GM21528 (cell line): ENCODE data around the gene DERL2.
A peak's percentile ranks its signal among the peaks of the same experiment; 100 is the strongest.

ENCODE experiments used
- ATAC-seq: cut with Tn5 transposase; IDR thresholded peaks from one replicate; pipeline ENCODE4 v1.9.1; 2021; ENCODE audit warnings: mild to moderate bottlenecking, moderate library complexity; ENCODE audit not compliant: unreplicated experiment, low FRiP score

The DERL2 gene

GRCh38 chr17:5485270-5486205 lies at the start of gene DERL2:
Gene DERL2, minus strand, starts transcription at chr17:5486178. Its CDS starts 17 bp downstream, at chr17:5486161.
- peak; percentile 21 for ATAC-seq

DNA sequence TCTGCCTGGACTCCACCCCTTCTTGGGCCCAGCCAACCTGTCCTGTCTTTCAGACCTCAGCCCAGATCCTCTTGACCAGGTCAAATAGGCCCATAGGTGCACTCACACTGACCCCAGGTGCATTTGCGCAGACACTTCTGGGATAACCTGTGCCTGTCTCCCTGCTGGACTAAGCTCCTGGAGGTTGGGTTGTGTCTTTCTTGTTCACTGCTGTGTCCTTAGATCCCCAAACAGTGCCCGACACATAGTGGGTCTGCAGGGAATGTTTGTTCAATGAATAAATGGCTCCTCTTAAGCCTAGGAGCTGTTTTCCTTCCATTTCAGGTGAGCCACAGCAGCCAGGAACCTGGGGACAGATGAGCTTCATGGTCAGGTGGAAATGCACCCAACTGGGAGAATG lies 49.5 kb upstream of the DERL2 start:
- no peak for ATAC-seq

DNA sequence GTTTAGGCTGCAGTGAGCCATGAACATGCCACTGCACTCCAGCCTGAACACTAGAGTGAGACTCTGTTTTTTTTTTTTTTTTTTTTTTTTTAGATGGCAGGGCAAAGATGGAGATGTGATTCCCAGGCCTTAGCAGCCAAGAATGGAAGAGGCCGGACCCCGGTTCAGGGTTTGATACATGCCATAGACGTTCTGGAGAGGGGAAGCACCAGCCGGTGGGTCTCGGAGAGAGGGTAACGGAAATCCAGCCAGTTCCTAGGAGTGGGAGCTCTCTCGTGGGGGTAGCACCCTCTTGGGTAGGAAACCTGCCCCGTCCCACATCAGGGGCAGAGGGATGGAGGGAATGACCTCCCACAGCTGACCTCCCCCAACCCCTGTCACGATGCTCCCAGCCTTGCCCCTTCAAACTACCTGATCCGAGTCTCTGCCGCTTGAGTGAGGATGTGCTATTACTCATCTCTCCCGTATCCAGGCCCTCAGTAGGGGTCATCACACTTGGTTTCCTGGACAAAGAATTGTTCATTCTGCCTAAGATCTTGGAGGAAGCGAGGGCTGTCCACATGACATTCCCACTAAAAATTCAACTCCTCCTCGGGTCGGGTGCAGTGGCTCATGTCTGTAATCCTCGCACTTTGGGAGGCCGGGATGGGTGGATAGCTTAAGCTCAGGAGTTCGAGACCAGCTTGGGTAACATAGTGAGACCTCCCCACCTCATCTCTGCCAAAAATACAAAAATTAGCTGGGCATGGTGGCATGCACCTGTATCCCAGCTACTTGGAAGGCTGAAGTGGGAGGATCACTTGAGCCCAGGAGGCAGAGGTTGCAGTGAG lies 47.7 kb upstream of the DERL2 start:
- ATAC-seq, result no peak

DNA sequence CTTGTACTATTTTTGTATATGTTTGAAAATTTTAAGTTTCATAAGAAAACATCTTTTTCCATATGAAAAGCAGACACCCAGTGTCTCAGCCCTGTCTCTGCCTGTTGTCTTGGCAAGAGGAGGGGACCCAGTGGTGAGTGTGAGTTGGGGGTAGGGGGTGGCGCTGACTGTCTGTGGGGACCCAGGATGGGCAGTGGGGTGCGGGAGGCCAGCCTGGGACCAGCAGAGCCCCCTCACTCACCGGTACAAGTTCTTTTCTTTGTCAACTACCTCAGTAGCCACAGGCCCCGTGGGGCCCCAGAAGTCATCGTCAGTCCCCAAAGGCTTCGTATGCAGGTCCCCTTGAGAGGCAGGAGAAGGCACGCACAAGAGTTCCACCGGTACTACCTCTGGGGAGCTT lies 46.6 kb upstream of the DERL2 start:
- ATAC-seq, result no peak

- no peak for ATAC-seq
Measured at GRCh38 chr17:5531085-5531418, 45.1 kb upstream of the DERL2 start.

DNA sequence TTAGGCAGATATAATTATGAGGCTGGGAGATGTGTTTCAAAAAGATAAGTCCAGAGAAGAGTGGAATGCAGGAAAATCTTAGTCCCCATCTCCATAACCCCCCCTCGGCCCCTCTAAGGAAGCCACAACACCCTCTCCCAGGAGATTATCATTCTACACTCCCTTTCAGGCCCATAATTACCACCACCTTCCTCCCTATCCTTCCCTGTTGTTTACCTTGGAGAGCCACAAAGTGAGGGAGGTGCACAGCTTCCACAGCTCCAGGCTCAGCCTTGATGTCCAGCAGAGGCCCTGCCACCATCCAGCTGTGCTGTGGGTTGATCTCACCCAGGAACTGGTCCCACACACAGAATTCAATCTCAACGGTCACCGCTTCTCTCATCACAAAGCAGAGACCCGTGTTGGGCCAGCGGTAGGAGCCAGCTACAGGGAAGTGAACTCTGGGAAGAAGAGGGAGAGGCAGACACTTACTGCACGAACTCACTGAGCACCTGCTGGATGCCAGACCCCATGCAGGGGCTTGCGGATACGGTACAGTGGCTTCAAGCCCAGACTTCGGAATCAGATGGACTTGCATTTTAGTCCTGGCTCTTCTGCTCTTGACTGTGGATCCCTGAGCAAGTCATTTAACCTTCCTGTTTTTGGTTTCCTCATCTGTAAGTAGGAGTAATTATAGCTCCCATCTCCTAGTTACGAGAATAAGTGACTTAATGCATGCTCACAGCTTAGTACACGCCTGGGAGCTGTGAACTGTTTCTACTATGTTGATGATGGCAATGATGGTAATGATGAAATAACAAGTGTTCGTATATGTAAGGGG lies 44.5 kb upstream of the DERL2 start:
- ATAC-seq, result no peak

- ATAC-seq, result no peak
Measured at GRCh38 chr17:5527601-5528250, 41.7 kb upstream of the DERL2 start.

- no peak for ATAC-seq
Measured at GRCh38 chr17:5526821-5527598, 41.0 kb upstream of the DERL2 start.

GRCh38 chr17:5523249-5523648 lies 37.3 kb upstream of the DERL2 start:
- no peak for ATAC-seq

GRCh38 chr17:5522476-5522875 lies 36.5 kb upstream of the DERL2 start:
- ATAC-seq, result no peak

DNA sequence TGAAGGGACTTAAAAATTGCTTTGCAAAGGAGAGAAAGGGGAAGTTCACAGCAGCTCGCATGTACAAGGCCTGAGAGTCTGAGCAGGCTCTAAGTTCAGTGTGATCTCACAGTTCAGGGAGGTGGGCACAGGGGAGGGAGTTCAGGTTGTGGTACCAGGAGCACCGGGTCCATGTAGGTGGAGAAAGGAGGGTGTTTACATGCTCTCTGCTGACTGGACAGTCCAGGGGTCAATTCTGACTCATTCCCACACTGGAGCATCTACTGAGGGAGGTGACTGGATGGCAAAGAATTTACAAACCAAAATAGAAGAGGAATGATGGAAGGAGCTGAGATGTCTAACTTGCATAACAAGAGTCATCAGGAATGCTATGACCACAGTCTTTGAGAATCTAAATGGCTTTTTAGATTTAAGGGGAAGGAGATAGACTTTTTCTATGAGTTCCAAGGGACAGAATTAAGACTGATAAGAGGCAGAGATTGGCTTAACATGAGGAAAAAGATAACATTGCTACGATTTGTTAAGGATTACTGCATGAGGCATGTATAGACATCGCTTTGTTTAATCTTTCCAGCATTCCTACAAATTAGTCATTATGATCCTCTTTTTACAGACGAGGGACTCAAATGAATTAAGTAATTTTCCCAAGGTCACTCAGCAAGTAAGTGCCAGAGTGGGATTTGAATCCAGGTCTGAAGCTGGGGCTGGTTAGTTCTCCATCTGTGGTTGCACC lies 30.2 kb upstream of the DERL2 start:
- no peak for ATAC-seq

- ATAC-seq, result no peak
Measured at GRCh38 chr17:5514976-5515375, 29.0 kb upstream of the DERL2 start.

DNA sequence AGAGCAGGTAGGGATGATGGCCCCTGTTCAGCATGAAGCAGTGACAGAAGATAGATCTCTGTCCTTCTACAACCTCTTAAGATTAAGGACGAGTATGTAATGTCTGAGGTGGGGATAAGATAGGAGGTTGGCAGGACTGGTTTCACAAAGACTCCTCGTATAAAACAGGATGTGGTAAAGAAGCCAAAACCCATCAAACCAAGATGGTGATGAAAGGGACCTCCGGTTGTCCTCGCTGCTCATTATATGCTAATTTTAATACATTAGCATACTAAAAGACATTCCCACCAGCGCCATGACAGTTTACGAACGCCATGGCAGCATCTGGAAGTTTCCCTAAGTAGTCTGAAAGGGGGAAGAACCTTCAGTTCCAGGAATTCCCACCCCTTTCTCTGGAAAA lies 27.6 kb upstream of the DERL2 start:
- no peak for ATAC-seq

DNA sequence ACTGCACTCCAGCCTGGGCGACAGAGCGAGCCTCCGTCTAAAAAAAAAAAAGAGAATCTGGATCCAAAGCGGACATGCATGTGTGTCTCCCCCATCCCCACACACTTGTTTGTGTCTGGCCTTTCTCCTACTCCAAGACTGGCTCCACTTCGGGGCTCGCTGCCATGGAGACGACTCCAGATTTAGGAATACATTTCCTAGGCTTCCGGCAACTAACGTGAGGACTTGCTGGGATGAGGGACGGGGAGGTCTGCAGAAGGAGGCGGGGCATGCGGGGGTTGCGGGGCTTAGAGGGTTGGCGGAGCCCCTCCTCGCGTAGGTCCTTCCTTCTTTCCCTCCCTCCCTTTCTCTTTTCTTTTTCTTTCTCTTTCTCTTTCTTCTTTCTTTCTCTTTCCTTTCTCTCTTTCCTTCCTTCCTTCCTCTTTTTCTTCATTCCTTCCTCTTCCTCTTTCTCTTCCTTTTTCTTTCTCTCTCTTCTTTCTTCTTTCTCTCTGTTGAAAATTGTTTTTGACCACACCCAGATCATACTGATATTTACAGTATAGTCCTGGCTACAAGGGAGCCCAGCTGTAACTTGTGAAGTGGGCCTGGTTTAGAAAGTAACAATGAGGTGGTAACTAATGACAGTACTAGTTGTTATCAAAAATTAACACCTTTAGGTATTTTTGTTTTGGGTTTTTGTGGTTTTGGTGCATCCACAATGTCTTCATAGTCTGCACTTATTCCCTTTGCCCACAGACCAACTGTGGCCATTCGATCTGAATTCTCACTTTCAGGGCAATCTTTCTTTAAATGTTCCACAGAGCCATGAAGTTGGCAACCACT lies 25.6 kb upstream of the DERL2 start:
- no peak for ATAC-seq

GRCh38 chr17:5510771-5511170 lies 24.8 kb upstream of the DERL2 start:
- no peak for ATAC-seq

- ATAC-seq, result no peak
Measured at GRCh38 chr17:5509482-5509881, 23.5 kb upstream of the DERL2 start.

GRCh38 chr17:5508810-5509209 lies 22.8 kb upstream of the DERL2 start:
- ATAC-seq, result no peak

GRCh38 chr17:5506307-5506706 lies 20.3 kb upstream of the DERL2 start:
- no peak for ATAC-seq
